HFF-Myc (cell line): ENCODE results near the gene ARL5A.

Experiments
- DNase-seq: peaks from one replicate; pipeline ENCODE4 v3.0.0-alpha.2; 2011; ENCODE audit warnings: low read depth; ENCODE audit errors: extremely low read depth
- H3K4me3 ChIP-seq: replicated peaks from 2 replicates; pipeline ENCODE4 v1.5.1; 2011; ENCODE audit warnings: low read depth, mild to moderate bottlenecking, control low read depth, low read length
- CTCF ChIP-seq: IDR thresholded peaks from 2 replicates; pipeline ENCODE4 v1.5.1; 2012; ENCODE audit warnings: mild to moderate bottlenecking, low read depth, low read length, control low read depth; ENCODE audit errors: missing control alignments

The ARL5A gene

GRCh38 chr2:151860210-151860609, 32.0 kb upstream of the ARL5A start:
- TF ChIP-seq CTCF = no peak
- H3K4me3 ChIP-seq = no peak overlapping the region
- DNase-seq = no peak

- H3K4me3 ChIP-seq = no peak overlapping the region
- no peak for TF ChIP-seq CTCF
- no peak for DNase-seq
These were observed 29.4 kb upstream of the ARL5A start for GRCh38 chr2:151857650-151858049.

GRCh38 chr2:151855111-151855510, 26.9 kb upstream of the ARL5A start:
- TF ChIP-seq CTCF = no peak
- DNase-seq = no peak
- no peak overlapping the region for H3K4me3 ChIP-seq

GRCh38 chr2:151853070-151853758, 25.0 kb upstream of the ARL5A start:
- H3K4me3 ChIP-seq = no peak overlapping the region
- no peak for DNase-seq
- no peak for TF ChIP-seq CTCF

- no peak for TF ChIP-seq CTCF
- no peak overlapping the region for H3K4me3 ChIP-seq
- DNase-seq = no peak
These were observed 24.2 kb upstream of the ARL5A start for GRCh38 chr2:151852260-151853069.

GRCh38 chr2:151851761-151852160, 23.5 kb upstream of the ARL5A start:
- no peak overlapping the region for H3K4me3 ChIP-seq
- no peak for TF ChIP-seq CTCF
- no peak for DNase-seq
